ENCODE data around the gene COL25A1.

- no peak for TF ChIP-seq CTCF (IDR thresholded peaks at IDR 0.05 in 2 of 3, conservative IDR thresholded peaks at IDR 0.05 in 1 of 3; ENCODE audit: borderline replicate concordance in 1 of 3, insufficient read depth in 1 of 3, low read depth in 2 of 3, low read length in 2 of 3)
- no peak for TF ChIP-seq JUND (IDR thresholded peaks at IDR 0.05)
- no peak for TF ChIP-seq EZH2phosphoT487 (IDR thresholded peaks at IDR 0.05; ENCODE audit: borderline replicate concordance)
These were observed 452.2 kb downstream of the COL25A1 start for GRCh38 chr4:108850219-108850649.
